HEK293 (cell line): ENCODE data around the gene ACAA2.

Source experiments
- ATF2 ChIP-seq: fragments of 450-650 bp; formaldehyde crosslinking; IDR thresholded peaks from 2 replicates; pipeline ENCODE4 v1.5.1; 2016; ENCODE audit warnings: missing biosample characterization, missing genetic modification characterization, low read depth
- BCL11B ChIP-seq: fragments of 450-650 bp; formaldehyde crosslinking; IDR thresholded peaks from 2 replicates; pipeline ENCODE4 v1.5.1; 2016; ENCODE audit warnings: low read depth, missing biosample characterization, missing genetic modification characterization
- GLIS2 ChIP-seq: fragments of 450-650 bp; formaldehyde crosslinking; IDR thresholded peaks from 2 replicates; pipeline ENCODE4 v1.5.1; 2016; ENCODE audit warnings: missing biosample characterization, missing genetic modification characterization
- HOXD13 ChIP-seq: sonication (generic); formaldehyde crosslinking; IDR thresholded peaks from 2 replicates; pipeline ENCODE4 v1.8.0; 2022; ENCODE audit warnings: missing genetic modification reagents, borderline replicate concordance
- PATZ1 ChIP-seq: fragments of 450-650 bp; formaldehyde crosslinking; IDR thresholded peaks from 2 replicates; pipeline ENCODE4 v1.5.1; 2016; ENCODE audit warnings: missing biosample characterization, missing genetic modification characterization
- RBAK ChIP-seq: fragments of 450-650 bp; formaldehyde crosslinking; IDR thresholded peaks from 2 replicates; pipeline ENCODE4 v1.5.1; 2016; ENCODE audit warnings: missing biosample characterization, missing genetic modification characterization
- SCRT2 ChIP-seq: fragments of 450-650 bp; formaldehyde crosslinking; IDR thresholded peaks from 2 replicates; pipeline ENCODE4 v1.5.1; 2016; ENCODE audit warnings: missing biosample characterization, missing genetic modification characterization
- ZFP69B ChIP-seq: fragments of 450-650 bp; formaldehyde crosslinking; IDR thresholded peaks from 2 replicates; pipeline ENCODE4 v1.5.1; 2016; ENCODE audit warnings: missing biosample characterization, missing genetic modification characterization
- ZNF10 ChIP-seq: fragments of 450-650 bp; formaldehyde crosslinking; IDR thresholded peaks from 2 replicates; pipeline ENCODE4 v1.5.1; 2017; ENCODE audit warnings: missing biosample characterization, missing genetic modification characterization
- ZNF114 ChIP-seq: fragments of 450-650 bp; formaldehyde crosslinking; IDR thresholded peaks from 2 replicates; pipeline ENCODE4 v1.5.0; 2017; ENCODE audit warnings: missing biosample characterization, missing genetic modification characterization
- ZNF121 ChIP-seq: fragments of 450-650 bp; formaldehyde crosslinking; IDR thresholded peaks from 2 replicates; pipeline ENCODE4 v1.5.1; 2016; ENCODE audit warnings: missing biosample characterization, missing genetic modification characterization
- ZNF146 ChIP-seq: fragments of 450-650 bp; formaldehyde crosslinking; IDR thresholded peaks from 2 replicates; pipeline ENCODE4 v1.5.1; 2016; ENCODE audit warnings: missing biosample characterization, missing genetic modification characterization
- ZNF202 ChIP-seq: fragments of 450-650 bp; formaldehyde crosslinking; IDR thresholded peaks from 2 replicates; pipeline ENCODE4 v1.5.1; 2016; ENCODE audit warnings: missing biosample characterization, missing genetic modification characterization, borderline replicate concordance
- ZNF214 ChIP-seq: fragments of 450-650 bp; formaldehyde crosslinking; IDR thresholded peaks from 2 replicates; pipeline ENCODE4 v1.5.1; 2017; ENCODE audit warnings: missing biosample characterization, mild to moderate bottlenecking, missing genetic modification characterization, borderline replicate concordance
- ZNF24 ChIP-seq: fragments of 450-650 bp; formaldehyde crosslinking; IDR thresholded peaks from 2 replicates; pipeline ENCODE4 v1.5.1; 2016; ENCODE audit warnings: missing biosample characterization, missing genetic modification characterization
- ZNF311 ChIP-seq: fragments of 450-650 bp; formaldehyde crosslinking; IDR thresholded peaks from 2 replicates; pipeline ENCODE4 v1.5.1; 2017; ENCODE audit warnings: missing biosample characterization, missing genetic modification characterization, borderline replicate concordance
- ZNF416 ChIP-seq: fragments of 450-650 bp; formaldehyde crosslinking; IDR thresholded peaks from 2 replicates; pipeline ENCODE4 v1.5.1; 2016; ENCODE audit warnings: missing biosample characterization, missing genetic modification characterization
- ZNF433 ChIP-seq: fragments of 450-650 bp; formaldehyde crosslinking; IDR thresholded peaks from 2 replicates; pipeline ENCODE4 v1.5.1; 2016; ENCODE audit warnings: missing biosample characterization, missing genetic modification characterization, low read depth
- ZNF514 ChIP-seq: fragments of 450-650 bp; formaldehyde crosslinking; IDR thresholded peaks from 2 replicates; pipeline ENCODE4 v1.5.1; 2016; ENCODE audit warnings: missing biosample characterization, missing genetic modification characterization
- ZNF521 ChIP-seq: fragments of 450-650 bp; formaldehyde crosslinking; IDR thresholded peaks from 2 replicates; pipeline ENCODE4 v1.5.1; 2017; ENCODE audit warnings: missing biosample characterization, mild to moderate bottlenecking, missing genetic modification characterization
- ZNF548 ChIP-seq: fragments of 450-650 bp; formaldehyde crosslinking; IDR thresholded peaks from 2 replicates; pipeline ENCODE4 v1.5.1; 2016; ENCODE audit warnings: missing biosample characterization, missing genetic modification characterization
- ZNF580 ChIP-seq: fragments of 450-650 bp; formaldehyde crosslinking; IDR thresholded peaks from 2 replicates; pipeline ENCODE4 v1.5.1; 2016; ENCODE audit warnings: missing biosample characterization, missing genetic modification characterization
- ZNF600 ChIP-seq: fragments of 450-650 bp; formaldehyde crosslinking; IDR thresholded peaks from 2 replicates; pipeline ENCODE4 v1.5.1; 2016; ENCODE audit warnings: missing biosample characterization, missing genetic modification characterization
- ZNF645 ChIP-seq: fragments of 450-650 bp; formaldehyde crosslinking; IDR thresholded peaks from 2 replicates; pipeline ENCODE4; 2016; ENCODE audit warnings: missing biosample characterization, missing genetic modification characterization
- ZNF654 ChIP-seq: fragments of 450-650 bp; formaldehyde crosslinking; IDR thresholded peaks from 2 replicates; pipeline ENCODE4 v1.5.1; 2016; ENCODE audit warnings: low read depth, missing biosample characterization, missing genetic modification characterization
- ZNF660 ChIP-seq: fragments of 450-650 bp; IDR thresholded peaks from 2 replicates; pipeline ENCODE4 v1.5.1; 2018; ENCODE audit warnings: missing biosample characterization, mild to moderate bottlenecking, missing genetic modification characterization
- ZNF707 ChIP-seq: fragments of 450-650 bp; formaldehyde crosslinking; IDR thresholded peaks from 2 replicates; pipeline ENCODE4 v1.5.1; 2016; ENCODE audit warnings: missing biosample characterization, missing genetic modification characterization
- ZNF776 ChIP-seq: fragments of 450-650 bp; formaldehyde crosslinking; IDR thresholded peaks from 2 replicates; pipeline ENCODE4 v1.5.0; 2017; ENCODE audit warnings: missing biosample characterization, missing genetic modification characterization, borderline replicate concordance
- ZNF830 ChIP-seq: fragments of 450-650 bp; IDR thresholded peaks from 2 replicates; pipeline ENCODE4 v1.5.0; 2018; ENCODE audit warnings: missing biosample characterization, missing genetic modification characterization, low read depth, mild to moderate bottlenecking, moderate library complexity
- ZSCAN23 ChIP-seq: fragments of 450-650 bp; formaldehyde crosslinking; IDR thresholded peaks from 2 replicates; pipeline ENCODE4 v1.5.1; 2016; ENCODE audit warnings: missing biosample characterization, missing genetic modification characterization
- TF ChIP-seq, protein P1 (sequence below): fragments of 450-650 bp; formaldehyde crosslinking; IDR thresholded peaks from 2 replicates; pipeline ENCODE4 v1.5.1; 2016; ENCODE audit warnings: missing biosample characterization, missing genetic modification characterization, borderline replicate concordance
- TF ChIP-seq, protein P2 (sequence below): fragments of 450-650 bp; formaldehyde crosslinking; IDR thresholded peaks from 2 replicates; pipeline ENCODE4 v1.5.1; 2017; ENCODE audit warnings: missing biosample characterization, missing genetic modification characterization

Gene ACAA2

GRCh38 chr18:49813319-49814146, at the start of gene ACAA2 (continued):
- no peak for TF ChIP-seq ZNF830
- TF ChIP-seq ZNF645 = no peak
- peak; percentile 99 for TF ChIP-seq GLIS2 (tag by site-specific recombination)
- TF ChIP-seq ZNF776 (tag by site-specific recombination) = no peak
- TF ChIP-seq ZNF660 (tag by site-specific recombination) = peak; percentile 17; the same call in 1 of the 2 replicates
- TF ChIP-seq, protein P1, sequence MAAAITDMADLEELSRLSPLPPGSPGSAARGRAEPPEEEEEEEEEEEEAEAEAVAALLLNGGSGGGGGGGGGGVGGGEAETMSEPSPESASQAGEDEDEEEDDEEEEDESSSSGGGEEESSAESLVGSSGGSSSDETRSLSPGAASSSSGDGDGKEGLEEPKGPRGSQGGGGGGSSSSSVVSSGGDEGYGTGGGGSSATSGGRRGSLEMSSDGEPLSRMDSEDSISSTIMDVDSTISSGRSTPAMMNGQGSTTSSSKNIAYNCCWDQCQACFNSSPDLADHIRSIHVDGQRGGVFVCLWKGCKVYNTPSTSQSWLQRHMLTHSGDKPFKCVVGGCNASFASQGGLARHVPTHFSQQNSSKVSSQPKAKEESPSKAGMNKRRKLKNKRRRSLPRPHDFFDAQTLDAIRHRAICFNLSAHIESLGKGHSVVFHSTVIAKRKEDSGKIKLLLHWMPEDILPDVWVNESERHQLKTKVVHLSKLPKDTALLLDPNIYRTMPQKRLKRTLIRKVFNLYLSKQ (tag by site-specific recombination) = no peak
- no peak for TF ChIP-seq ZNF114
- peak; percentile 38; the same call in 1 of the 2 replicates for TF ChIP-seq ZNF10 (tag by site-specific recombination)
- TF ChIP-seq ATF2 = no peak
- TF ChIP-seq ZNF24 (tag by site-specific recombination) = peak; percentile 68; the same call in 1 of the 2 replicates
- no peak for TF ChIP-seq ZNF707 (tag by site-specific recombination)
- TF ChIP-seq PATZ1 (tag by site-specific recombination) = peak; percentile 93
- TF ChIP-seq ZNF433 (tag by site-specific recombination) = no peak
- TF ChIP-seq ZNF654 = no peak
- TF ChIP-seq HOXD13 (CRISPR knock-in tag) = no peak
- TF ChIP-seq SCRT2 (tag by site-specific recombination) = peak; percentile 42; the same call in 1 of the 2 replicates
- peak; percentile 62; the same call in 1 of the 2 replicates for TF ChIP-seq ZNF580
- TF ChIP-seq ZNF416 (tag by site-specific recombination) = no peak
- TF ChIP-seq ZNF214 (tag by site-specific recombination) = no peak
- TF ChIP-seq ZNF311 = no peak
- TF ChIP-seq ZFP69B (tag by site-specific recombination) = peak; percentile 51; the same call in 1 of the 2 replicates
- TF ChIP-seq RBAK (tag by site-specific recombination) = 0 out of 2 replicates have a peak, but pooled peaks have one; percentile 64
- no peak for TF ChIP-seq ZNF521 (tag by site-specific recombination)
- TF ChIP-seq ZNF202 (tag by site-specific recombination) = no peak
- TF ChIP-seq, protein P2, sequence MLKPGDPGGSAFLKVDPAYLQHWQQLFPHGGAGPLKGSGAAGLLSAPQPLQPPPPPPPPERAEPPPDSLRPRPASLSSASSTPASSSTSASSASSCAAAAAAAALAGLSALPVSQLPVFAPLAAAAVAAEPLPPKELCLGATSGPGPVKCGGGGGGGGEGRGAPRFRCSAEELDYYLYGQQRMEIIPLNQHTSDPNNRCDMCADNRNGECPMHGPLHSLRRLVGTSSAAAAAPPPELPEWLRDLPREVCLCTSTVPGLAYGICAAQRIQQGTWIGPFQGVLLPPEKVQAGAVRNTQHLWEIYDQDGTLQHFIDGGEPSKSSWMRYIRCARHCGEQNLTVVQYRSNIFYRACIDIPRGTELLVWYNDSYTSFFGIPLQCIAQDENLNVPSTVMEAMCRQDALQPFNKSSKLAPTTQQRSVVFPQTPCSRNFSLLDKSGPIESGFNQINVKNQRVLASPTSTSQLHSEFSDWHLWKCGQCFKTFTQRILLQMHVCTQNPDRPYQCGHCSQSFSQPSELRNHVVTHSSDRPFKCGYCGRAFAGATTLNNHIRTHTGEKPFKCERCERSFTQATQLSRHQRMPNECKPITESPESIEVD (tag by site-specific recombination) = 0 out of 2 replicates have a peak, but pooled peaks have one; percentile 14
- no peak for TF ChIP-seq ZNF514 (tag by site-specific recombination)
- TF ChIP-seq ZNF121 = no peak
- TF ChIP-seq ZNF600 (tag by site-specific recombination) = peak; percentile 88
- TF ChIP-seq ZNF146 (tag by site-specific recombination) = no peak
- TF ChIP-seq ZNF548 (tag by site-specific recombination) = no peak
- peak; percentile 76; the same call in 1 of the 2 replicates for TF ChIP-seq ZSCAN23 (tag by site-specific recombination)
- peak; percentile 69 for TF ChIP-seq BCL11B
